Ovary (tissue), 3 donors: Measurements from ENCODE around the gene STEAP3.

Experiments used
- CTCF ChIP-seq, 3 donors: fragments of 450-650 bp in 2 of 3; fragments of 200-600 bp in 1 of 3; IDR thresholded peaks; one replicate each; pipeline versions ENCODE4 v1.5.1 to v1.8.0; 2016 to 2022; ENCODE audit warnings: antibody characterized with exemption in 3 of 3, mild to moderate bottlenecking in 1 of 3
- EP300 ChIP-seq: sonication (generic); formaldehyde crosslinking; IDR thresholded peaks from one replicate; pipeline ENCODE4 v1.6.1; 2017; ENCODE audit warnings: antibody characterized with exemption
- donor health status: DM: no; HTN: no; CAD: no.

DNA sequence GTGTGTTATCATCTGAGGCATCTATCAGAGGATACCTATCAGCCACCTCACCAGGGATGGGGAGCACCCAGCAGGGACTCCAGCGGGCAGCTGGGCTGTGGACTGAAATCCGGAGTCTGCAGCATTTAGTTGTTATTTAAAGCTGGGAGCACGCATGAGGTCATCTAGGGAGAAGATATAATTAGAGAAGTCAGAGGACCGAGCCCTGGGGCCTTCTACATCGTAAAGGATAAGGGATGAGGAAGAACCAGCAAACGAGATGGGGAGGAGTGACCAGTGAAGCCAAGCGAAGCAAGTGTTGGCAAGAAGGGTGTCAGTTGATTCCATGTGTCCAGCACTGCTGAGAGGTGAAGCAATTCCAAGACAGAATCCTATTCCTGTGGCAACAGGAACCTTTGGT is 70.3 kb downstream of the STEAP3 start:
- no peak for TF ChIP-seq CTCF (IDR thresholded peaks at IDR 0.05)
- TF ChIP-seq EP300, result no peak
